GM12874 (cell line): ENCODE measurements around the gene SMIM10L2A.

Source experiments
- TF ChIP-seq, protein P1 (sequence below): IDR thresholded peaks from 2 replicates; pipeline ENCODE4 v1.5.1; 2011; ENCODE audit warnings: low read depth, mild to moderate bottlenecking, control low read depth, low read length, moderate library complexity; ENCODE audit not compliant: insufficient read depth

Gene SMIM10L2A

DNA sequence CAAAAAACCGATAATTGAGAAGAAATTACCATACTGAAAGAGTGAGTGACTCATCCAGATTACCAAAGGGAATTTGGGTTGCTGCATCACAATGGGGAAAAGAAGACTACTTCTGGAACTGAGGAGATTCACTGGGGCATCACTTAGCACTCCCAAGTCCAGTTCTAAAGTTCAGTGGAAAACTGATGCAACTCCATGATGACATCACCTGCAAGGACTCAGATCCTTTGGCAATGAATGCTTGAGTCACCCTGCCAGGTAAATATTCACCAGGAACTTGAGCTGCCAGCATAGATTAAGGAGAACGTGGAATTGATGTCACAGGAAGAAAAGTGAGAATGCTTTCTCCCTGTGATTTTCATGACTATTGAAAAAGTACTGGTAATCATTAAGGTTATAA is 32.0 kb upstream of the SMIM10L2A start:
- TF ChIP-seq, protein P1, sequence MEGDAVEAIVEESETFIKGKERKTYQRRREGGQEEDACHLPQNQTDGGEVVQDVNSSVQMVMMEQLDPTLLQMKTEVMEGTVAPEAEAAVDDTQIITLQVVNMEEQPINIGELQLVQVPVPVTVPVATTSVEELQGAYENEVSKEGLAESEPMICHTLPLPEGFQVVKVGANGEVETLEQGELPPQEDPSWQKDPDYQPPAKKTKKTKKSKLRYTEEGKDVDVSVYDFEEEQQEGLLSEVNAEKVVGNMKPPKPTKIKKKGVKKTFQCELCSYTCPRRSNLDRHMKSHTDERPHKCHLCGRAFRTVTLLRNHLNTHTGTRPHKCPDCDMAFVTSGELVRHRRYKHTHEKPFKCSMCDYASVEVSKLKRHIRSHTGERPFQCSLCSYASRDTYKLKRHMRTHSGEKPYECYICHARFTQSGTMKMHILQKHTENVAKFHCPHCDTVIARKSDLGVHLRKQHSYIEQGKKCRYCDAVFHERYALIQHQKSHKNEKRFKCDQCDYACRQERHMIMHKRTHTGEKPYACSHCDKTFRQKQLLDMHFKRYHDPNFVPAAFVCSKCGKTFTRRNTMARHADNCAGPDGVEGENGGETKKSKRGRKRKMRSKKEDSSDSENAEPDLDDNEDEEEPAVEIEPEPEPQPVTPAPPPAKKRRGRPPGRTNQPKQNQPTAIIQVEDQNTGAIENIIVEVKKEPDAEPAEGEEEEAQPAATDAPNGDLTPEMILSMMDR: no peak

DNA sequence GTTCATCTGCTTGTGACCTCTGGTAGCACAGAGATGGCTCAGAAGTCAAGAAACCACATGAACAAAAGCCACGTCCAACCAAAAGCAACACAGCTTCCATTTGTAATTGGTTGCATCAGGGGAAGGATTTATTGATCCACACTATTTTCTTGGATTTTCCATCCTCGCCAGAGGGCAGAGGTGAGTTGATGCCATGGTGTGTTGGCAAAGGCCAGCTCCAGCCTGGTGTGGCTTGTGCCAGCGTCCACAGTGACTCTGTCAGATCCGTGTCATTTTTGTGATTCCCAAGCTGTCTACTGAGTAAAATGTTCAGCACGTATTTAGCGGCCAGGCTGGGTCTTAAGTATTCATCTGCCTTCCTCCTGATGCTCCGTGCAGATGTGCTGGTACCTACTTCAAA is 30.0 kb upstream of the SMIM10L2A start:
- TF ChIP-seq, protein P1: no peak

DNA sequence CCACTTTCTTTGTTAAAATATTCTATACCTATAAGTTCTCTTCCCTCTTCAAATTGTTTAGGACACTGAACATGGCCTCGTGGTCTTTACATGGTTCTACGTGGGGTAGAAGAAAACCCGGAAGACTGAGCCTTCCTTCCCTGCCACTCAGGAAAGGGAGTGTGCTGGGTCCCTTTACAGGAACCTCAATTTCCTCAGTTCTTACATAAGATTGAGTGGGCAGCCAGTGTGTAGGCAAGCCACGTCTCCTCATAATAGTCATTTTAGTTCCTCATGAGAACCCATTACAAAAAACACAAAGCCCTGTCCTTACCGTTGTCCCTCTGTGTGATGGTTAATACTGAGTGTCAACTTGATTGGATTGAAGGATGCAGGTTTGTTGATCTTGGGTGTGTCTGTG is 28.7 kb upstream of the SMIM10L2A start:
- TF ChIP-seq, protein P1: no peak

DNA sequence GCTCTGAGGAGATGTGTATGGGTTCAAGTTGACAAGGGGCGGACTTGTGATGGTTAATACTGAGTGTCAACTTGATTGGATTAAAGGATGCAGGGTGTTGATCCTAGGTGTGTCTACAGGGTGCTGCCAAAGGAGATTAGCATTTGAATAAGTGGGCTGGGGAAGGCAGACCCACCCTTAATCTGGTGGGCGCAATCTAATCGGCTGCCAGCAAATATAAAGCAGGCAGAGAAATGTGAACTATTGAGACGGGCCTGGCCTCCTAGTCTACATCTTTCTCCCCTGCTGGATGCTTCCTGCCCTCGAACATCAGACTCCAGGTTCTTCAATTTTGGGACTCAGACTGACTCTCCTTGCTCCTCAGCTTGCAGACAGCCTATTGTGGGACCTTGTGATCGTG is 26.7 kb upstream of the SMIM10L2A start:
- TF ChIP-seq, protein P1: no peak

DNA sequence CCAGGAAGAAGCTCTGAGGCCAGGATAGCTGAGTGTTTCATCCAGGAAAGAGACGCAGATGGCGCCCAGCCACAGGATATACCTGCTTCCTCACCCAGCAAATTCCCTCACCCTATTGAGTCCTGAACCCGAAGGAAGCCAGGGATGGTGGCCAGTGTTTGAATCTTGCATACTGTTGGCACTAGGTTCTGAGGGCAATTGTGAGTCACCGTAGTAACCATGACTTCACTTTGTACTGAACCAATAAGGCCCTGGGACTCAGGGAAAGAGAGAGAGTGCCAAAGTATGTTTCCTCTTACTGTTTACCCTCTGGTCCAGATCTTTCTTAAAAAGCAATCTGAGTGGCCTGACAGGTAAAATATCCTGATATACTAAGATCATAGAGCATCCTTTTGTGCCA is 25.6 kb upstream of the SMIM10L2A start:
- TF ChIP-seq, protein P1: no peak

DNA sequence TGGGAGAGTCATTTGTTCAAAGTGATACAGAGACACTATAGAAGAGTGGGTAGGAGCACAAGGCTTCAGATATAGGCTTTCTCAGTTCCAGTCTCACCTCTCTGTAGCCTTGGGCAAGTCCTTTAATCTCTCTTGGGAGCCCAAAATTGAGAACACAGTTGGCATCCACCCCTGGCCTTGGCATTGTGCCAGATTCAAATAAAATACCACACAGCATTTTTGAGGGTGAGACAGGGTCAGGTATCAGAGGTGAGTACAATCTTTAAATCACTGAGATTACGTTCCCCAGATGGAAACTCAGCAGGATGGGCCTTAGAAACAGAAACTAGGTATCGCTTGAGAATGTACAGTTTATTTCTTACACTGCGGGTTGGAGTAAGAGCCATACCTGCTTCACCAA is 25.2 kb upstream of the SMIM10L2A start:
- TF ChIP-seq, protein P1: no peak

DNA sequence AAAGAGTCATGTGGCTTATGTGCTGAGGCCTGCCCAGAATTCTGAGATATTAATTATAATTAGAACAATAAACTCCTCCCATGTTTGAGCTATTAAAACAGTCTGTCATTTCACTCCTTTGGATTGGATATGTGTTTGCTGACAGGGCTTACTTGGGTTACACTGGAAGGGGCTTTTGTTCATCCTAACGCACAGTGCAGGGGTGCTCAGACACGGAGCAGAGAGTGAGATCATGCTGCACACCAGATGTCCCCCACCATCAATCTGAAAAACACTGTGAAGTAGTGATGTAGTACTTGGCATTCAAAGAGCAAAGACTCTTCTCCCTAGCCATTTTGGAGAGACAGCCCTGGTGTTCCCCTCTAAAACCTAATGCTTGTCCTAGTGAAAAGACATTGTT is 24.1 kb upstream of the SMIM10L2A start:
- TF ChIP-seq, protein P1: no peak

DNA sequence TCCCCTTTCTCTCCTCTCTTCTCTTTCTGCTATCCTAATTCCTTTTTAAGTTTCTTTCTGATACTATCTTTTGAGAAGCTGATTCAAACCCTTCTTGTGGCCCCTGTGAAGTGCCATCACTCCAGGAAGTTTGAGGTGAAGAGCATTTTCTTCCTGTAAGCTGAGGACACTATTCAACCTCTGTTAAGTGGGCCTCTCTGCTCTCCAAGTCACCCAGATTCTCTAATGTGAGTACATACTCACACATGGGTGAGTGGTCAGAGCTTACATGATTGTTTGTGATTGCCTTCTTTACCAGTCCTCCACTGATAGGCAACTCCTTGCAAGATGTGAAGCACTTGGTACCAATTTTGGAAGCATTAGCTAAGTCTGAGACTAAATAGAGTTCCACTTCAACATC is 18.4 kb upstream of the SMIM10L2A start:
- TF ChIP-seq, protein P1: no peak
